ENCODE data around the gene DOK3. TPM values are rescaled to one million over a fixed set of nuclear protein-coding genes. Genes with fewer than 3 reads are reported as not detected.

Gene DOK3
- polyA plus RNA-seq, 1 experiment = 0.50 TPM

- H3K4me3 ChIP-seq (ENCODE audit: low read depth, low read length) = no peak overlapping the region
- H3K9me3 ChIP-seq (ENCODE audit: control insufficient read depth, insufficient read depth, low read length) = no peaks in the 10 kb centered on the region
- H3K27ac ChIP-seq (ENCODE audit: low read depth, low read length) = peak overlapping the region; percentile 77
- TF ChIP-seq CTCF (IDR thresholded peaks at IDR 0.05; ENCODE audit: low read depth, low read length) = no peak
- CTCF ChIA-PET = interaction anchor here (1.4 to 3.7 kb wide), 3 partner anchors 22 to 88 kb away, joined by 4 to 11 read pairs (median 11); no protein-coding TSS in a partner anchor
- POLR2A ChIA-PET = interaction anchor here (1.4 to 13.1 kb wide), 5 partner anchors 7 to 89 kb away, joined by 4 to 230 read pairs (median 9); partner anchors contain the start of gene PDLIM7
- no peaks in the 10 kb centered on the region for H3K27me3 ChIP-seq (ENCODE audit: control insufficient read depth, insufficient read depth, low read length)
- no peak for DNase-seq (ENCODE audit: low read depth, low spot score)
These were observed 30.6 kb downstream of the DOK3 start for GRCh38 chr5:177478711-177479646.

- no peaks in the 10 kb centered on the region for H3K9me3 ChIP-seq (ENCODE audit: control insufficient read depth, insufficient read depth, low read length)
- H3K4me3 ChIP-seq (ENCODE audit: low read depth, low read length) = no peak overlapping the region
- no peak for TF ChIP-seq CTCF (IDR thresholded peaks at IDR 0.05; ENCODE audit: low read depth, low read length)
- ChIA-PET POLR2A (interaction anchor here (1.1 to 13.1 kb wide), 5 partner anchors 9 to 88 kb away, joined by 4 to 230 read pairs (median 4); partner anchors contain the start of gene PDLIM7), CTCF (interaction anchor here (1.2 to 3.7 kb wide), 3 partner anchors 15 to 24 kb away, joined by 3 to 11 read pairs (median 11); no protein-coding TSS in a partner anchor)
- DNase-seq (ENCODE audit: low read depth, low spot score) = no peak
- H3K27me3 ChIP-seq (ENCODE audit: control insufficient read depth, insufficient read depth, low read length) = no peaks in the 10 kb centered on the region
- peak overlapping the region; percentile 31 for H3K27ac ChIP-seq (ENCODE audit: low read depth, low read length)
These were observed 31.7 kb downstream of the DOK3 start for GRCh38 chr5:177477701-177478477.

GRCh38 chr5:177476531-177477233, 32.9 kb downstream of the DOK3 start:
- Histone ChIP-seq H3K9me3 (ENCODE audit: control insufficient read depth, insufficient read depth, low read length) (no peaks in the 10 kb centered on the region; the same call in 1 of the 2 replicates), H3K27me3 (ENCODE audit: control insufficient read depth, insufficient read depth, low read length) (no peaks in the 10 kb centered on the region), H3K27ac (ENCODE audit: low read depth, low read length) (no peak overlapping the region), H3K4me3 (ENCODE audit: low read depth, low read length) (no peak overlapping the region)
- DNase-seq (ENCODE audit: low read depth, low spot score) = no peak
- ChIA-PET CTCF (interaction anchor here (1.0 to 3.7 kb wide), 4 partner anchors 16 to 167 kb away, joined by 3 to 11 read pairs (median 4); no protein-coding TSS in a partner anchor), POLR2A (interaction anchor here (0.5 to 13.1 kb wide), 4 partner anchors 8 to 91 kb away, joined by 4 to 230 read pairs (median 8); partner anchors contain the start of gene PDLIM7)
- no peak for TF ChIP-seq CTCF (IDR thresholded peaks at IDR 0.05; ENCODE audit: low read depth, low read length)

GRCh38 chr5:177475563-177476427, 33.8 kb downstream of the DOK3 start:
- no peak for DNase-seq (ENCODE audit: low read depth, low spot score)
- no peak for TF ChIP-seq CTCF (IDR thresholded peaks at IDR 0.05; ENCODE audit: low read depth, low read length)

More at GRCh38 chr5:177475563-177476427, 33.8 kb downstream of the DOK3 start:
- Histone ChIP-seq H3K27me3 (ENCODE audit: control insufficient read depth, insufficient read depth, low read length) (no peaks in the 10 kb centered on the region), H3K9me3 (ENCODE audit: control insufficient read depth, insufficient read depth, low read length) (no peaks in the 10 kb centered on the region; the same call in 1 of the 2 replicates), H3K27ac (ENCODE audit: low read depth, low read length) (peak overlapping the region; percentile 31), H3K4me3 (ENCODE audit: low read depth, low read length) (no peak overlapping the region)
- CTCF ChIA-PET = interaction anchor here (1.0 to 3.7 kb wide), 4 partner anchors 18 to 166 kb away, joined by 3 to 11 read pairs (median 8); no protein-coding TSS in a partner anchor
- POLR2A ChIA-PET = interaction anchor here (0.5 to 13.1 kb wide), 4 partner anchors 9 to 92 kb away, joined by 6 to 230 read pairs (median 8); partner anchors contain the start of gene PDLIM7

Data from AG04450 (cell line).